HL-60/S4 treated with phorbol 12-myristate 13-acetate at 8.2 ng/mL for 4 days and 3 days (cell line): ENCODE data around the gene SAMD4A.

ENCODE experiments used
- in situ Hi-C: fragments of 300-500 bp; cut with MboI; formaldehyde crosslinking; loops from 2 replicates; pipeline ENCODE4 v1.15.0; 2022; ENCODE audit warnings: low sequenced_read_pairs

Gene SAMD4A

DNA sequence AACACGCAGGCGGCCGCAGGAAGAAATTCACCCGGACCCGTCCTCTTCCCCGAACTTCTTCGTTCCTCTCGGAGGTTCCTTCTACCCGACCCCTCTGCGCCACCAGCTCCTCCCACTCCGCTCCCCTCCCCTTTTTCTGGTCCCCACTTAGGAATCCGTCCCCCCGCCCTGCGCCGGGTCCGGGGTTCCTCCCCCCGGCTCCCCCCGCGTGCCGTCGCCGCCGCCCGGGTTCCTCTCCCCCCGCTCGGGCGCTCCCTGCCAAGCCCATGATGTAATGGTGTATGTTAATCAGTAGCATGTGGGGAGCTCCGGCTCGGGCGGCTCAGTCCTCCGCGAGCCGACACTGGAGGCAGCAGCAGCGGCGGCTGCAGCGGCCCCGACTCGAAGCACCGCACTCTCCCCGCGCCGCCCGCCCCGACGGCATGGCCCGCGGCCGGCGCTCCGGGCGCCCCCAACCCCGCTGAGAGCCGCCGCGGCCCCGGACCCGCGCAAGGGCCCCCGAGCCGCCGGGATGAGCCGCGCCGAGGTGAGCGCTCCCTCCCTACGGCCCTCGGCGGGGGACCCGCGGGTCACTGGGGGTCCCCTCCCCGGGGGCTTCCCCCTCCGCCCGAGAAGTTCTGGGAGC is 1.0 kb upstream of the SAMD4A start:
- in situ Hi-C loops = no loop called here

DNA sequence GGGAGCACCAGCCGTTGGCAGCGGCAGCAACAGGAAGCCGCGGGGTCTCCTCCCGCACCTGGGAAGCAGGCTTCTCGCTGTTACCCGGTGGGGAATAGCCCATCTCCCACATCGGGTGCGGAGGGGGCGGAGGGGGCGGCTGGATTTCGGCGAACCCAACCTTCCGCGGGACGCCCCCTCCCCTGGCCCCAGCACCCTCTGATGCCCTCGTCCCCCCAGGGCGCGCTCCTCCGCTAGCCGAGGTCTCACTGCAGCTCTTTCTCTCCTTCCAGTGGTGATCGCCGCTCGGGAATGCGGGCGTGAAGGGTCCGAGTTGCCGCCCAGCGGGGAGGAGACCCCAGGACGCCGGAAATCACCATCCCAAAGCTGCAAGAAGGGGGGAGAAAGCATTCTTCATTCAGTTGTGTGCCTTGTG is 303 bp downstream of the SAMD4A start:
- in situ Hi-C loops = no loop called here

DNA sequence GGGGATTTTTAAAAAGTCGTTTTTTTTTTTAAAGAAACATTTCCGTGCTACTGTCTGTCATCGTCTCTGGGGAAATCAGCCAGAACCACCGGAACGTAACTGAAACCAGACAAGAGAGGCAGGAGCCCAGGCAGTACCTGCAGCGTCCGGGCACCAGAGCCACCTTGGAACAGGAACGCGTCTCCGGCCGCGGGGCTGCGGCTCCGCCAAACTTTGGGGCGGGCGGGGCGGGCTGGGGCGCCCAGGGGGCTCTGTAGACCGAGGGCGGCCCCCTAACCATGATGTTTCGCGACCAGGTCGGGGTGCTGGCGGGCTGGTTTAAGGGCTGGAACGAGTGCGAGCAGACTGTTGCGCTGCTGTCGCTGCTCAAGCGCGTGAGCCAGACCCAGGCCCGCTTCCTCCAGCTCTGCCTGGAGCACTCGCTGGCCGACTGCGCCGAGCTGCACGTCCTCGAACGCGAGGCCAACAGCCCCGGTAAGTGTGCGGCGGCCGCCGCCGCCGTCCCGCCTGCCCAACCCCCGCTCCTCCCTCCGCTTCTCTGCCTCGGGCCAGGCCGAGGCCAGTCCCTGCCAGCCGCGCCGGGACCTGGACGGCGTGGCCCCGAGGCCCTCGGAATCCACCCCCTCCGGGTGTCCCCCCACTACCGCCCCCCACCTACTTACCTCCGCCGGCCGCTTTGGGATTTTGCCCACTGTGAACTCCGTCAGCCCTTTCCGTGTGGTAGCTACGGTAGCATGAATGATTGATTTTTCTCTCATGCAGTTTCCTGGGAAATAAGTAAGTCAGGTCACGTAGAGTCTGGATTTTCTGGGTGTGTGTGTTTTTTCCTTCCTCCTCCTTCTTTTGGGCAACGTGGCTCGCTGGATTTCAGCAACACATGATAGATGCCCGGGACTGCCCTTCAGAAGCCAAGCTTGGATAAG is 972 bp downstream of the SAMD4A start:
- in situ Hi-C loops = no loop called here

DNA sequence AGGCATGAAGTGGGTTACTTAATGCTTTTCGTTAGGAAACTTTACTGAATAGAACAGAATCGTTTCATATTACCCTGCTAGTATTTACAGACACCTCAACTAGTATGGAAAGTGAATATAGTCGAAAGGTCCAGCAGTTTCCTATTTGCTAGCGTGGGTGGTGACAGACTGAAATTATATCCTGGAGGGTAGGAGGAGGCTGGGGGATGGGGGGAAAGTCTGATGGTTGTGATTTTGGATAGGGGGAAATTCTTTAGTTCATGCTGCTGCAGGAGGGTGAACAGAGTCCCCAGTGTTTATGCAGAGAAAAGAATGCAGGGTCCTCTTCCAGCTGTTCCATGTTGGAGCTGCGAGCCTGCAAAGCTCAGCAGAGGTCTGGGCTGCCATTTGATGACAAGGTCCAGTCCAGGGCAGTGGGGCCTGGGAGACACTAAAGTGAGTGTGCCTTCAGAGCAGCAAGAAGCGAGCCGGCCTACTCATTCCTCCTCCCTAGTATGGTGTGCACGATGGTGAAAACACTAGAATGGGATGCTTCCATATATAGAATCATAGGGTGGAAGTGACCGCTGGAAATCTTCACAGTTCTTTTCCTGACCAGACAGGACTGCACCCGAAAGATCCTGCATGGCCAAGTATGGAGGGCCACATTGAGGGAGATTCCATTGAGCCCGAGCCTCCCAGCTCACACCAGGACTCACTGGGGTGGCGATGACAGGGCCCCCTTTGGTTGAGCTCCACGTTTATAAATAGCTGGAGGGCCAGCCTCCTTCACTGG is 2.1 kb downstream of the SAMD4A start:
- in situ Hi-C loops = no loop called here

DNA sequence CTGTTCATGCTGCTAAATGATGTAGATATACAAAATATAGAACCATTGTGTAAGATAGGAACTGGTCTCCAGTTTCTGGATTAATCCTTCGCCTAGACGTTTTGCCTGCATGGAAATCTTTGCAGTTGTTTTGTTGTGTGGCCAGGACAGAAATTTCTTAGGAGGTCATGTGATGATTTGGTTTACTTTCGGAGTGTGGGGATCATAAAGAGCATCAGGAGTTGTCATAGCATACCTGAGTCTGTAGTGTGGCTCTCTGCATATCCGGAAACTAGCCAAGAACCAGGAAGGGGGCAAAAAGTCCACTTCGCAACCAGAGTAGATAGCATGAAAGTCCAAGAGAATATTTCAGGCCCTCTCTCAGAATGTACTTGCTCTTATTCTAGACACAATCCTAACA is 3.1 kb downstream of the SAMD4A start:
- in situ Hi-C loops = loop anchor here (10.0 kb wide), 1 partner anchor 205 kb away; no protein-coding TSS in a partner anchor

DNA sequence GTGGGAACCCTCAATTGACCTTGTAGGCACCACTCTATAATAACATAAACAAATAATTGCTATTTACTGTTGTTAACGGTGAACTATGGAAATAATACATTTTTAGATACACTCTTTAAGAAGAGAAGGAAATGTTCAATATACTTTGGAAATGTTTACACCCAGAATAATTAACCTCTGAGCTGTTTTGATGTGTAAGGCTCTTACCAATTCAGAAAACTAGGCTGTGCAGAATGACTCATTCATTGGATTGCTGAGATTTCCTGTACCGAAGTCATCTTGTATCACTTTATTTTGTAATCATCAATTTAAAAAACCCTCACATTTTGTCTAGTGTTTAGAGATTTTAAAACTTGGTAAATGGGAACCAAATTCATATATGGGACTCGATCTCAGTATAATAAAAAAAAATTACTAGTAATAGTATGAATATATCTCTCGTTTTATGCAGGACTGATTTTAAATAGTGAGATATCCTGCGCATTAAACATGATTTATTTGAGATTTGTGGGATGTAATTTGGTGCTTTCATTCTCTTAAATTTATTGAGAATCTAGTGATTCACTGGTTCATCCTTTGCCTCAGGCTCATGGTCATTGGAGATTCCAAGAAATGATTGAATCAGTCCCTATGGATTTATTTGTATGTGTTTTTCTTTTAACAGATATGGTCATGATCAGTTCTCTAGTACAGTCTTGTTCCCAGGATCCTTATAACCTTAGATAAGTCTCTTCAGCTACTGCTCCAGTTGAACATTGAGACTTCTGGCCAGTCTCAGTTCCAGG is 3.9 kb downstream of the SAMD4A start:
- in situ Hi-C loops = loop anchor here (10.0 kb wide), 1 partner anchor 204 kb away; no protein-coding TSS in a partner anchor

DNA sequence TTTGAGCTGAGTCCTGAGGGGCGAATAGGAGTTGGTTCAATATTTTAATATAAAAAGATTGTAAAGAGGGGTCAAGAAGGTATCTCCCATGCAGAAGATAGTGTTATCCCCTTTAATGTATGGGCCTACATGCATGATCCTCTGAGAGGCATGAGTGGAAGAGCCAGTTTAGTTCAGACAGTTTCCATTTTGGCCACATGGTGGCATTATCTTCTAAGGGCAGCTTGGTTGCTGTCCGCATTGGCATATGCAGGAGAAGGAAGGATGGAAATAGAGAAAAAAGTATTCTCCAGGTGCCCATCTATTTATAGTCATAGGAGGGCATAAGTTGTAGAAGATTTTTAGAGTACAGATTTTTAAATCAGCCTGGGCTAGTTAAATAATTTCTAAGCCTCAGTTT is 5.4 kb downstream of the SAMD4A start:
- in situ Hi-C loops = loop anchor here (10.0 kb wide), 1 partner anchor 202 kb away; no protein-coding TSS in a partner anchor

DNA sequence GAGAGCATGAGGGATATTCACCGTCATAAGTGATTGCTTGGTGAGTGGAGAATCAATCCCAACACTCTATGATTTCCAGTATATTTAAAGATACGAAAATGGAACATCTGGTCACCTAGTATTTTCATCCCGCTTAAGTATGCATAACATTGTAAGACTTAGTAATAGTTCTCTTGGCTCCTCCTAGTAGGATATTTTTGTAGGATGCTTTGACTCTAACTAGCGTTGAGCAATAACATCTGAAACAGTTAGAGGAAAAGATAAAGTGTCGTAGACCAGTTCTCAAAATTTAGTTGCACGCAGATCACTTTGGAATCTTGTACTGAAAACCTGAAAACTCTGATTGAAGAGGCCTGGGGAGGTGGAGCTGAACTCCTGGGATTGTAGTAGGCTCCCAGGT is 7.6 kb downstream of the SAMD4A start:
- in situ Hi-C loops = loop anchor here (10.0 kb wide), 1 partner anchor 200 kb away; no protein-coding TSS in a partner anchor

DNA sequence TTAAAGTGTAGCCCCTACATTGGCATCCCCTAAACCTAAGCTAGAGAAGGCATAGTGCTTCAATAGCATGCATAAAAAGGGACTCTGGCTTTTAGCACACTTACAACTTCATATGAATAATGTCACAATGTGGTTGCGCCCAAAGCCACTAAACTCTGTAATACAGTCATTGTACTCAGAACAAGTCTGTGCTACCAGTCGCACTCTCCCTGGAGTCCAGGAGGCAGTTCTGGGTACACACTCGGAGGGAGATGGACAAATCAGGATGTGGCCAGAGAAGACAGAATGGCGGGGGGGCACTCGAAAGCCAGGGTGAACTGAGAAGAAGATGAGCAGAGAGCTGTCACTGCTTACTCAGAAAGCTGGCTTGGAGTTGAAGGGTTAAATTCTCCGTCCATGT is 10.6 kb downstream of the SAMD4A start:
- in situ Hi-C loops = loop anchor here (10.0 kb wide), 1 partner anchor 197 kb away; no protein-coding TSS in a partner anchor

DNA sequence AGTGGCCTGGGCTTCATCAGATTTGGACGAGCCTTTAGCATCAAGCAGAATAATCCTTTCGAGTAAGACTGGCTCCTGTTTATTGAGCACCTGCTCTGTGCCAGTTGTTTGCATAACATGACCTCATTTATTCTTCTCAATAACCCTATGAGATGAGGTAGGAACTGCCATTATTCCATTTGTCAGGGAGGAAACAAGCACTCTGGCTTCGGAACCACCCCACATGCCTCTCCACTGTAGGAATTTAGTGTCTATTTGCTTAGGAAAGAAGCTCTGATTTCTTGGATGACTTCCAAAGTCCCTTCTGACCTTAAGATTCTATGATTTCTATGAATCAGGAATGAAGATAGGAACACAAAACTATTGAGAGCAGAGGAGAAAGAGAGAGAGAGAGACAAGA is 11.0 kb downstream of the SAMD4A start:
- in situ Hi-C loops = loop anchor here (10.0 kb wide), 1 partner anchor 197 kb away; no protein-coding TSS in a partner anchor

DNA sequence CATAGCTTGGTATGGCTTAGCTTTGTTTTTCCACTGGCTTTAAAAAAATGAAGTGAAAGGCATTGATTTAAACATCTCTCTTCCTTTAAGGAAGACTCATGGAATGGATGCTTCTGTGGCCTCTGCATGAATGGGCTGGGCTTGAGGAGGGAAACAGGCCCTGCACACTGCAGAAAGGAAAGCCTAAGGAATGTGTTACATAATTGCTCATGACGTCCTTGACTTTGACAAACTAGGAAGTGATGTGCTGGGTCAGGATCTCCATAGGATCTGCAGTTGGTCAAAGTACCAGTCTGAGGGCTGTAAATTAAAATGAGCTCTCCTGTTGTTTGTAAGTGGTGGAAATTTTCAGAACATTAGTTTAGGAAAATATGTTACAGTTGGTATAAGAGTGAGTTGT is 12.7 kb downstream of the SAMD4A start:
- in situ Hi-C loops = loop anchor here (10.0 kb wide), 1 partner anchor 195 kb away; no protein-coding TSS in a partner anchor

DNA sequence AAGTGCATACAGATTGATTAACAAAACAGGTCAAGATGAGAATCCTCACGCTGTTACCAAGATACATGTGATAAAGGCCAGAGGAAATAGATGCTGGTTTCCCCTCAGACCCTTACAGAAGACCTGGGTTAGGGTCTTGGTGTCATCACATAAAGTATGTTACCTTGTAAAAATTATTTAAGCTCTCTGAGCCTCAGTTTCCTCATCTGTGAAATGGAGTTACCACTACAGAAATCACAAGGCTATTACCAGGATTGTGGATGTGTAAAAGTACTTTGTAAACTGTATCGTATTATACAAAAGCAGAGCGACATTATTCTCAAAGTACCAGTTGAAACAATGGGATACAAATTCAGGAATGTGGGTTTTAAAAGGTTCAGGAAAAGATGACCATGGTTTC is 14.0 kb downstream of the SAMD4A start:
- in situ Hi-C loops = no loop called here

DNA sequence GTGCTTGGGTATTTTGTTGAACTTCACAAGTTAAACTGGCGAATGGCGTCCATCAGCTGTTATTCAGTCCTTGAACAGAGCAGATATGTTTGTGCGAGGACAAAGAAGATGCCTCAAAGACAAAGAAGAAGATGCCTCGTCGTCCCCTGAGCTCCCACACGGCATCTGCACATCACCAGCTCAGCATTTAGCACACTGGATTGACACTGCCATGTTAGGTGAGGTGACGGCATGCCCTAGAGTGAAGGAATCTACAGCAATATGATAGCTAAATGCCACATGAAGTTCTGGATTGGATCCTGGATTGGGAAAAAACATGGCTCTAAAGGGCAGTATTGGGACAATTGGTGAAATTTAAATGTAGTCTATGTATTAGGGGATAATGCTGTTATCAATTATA is 15.4 kb downstream of the SAMD4A start:
- in situ Hi-C loops = no loop called here

DNA sequence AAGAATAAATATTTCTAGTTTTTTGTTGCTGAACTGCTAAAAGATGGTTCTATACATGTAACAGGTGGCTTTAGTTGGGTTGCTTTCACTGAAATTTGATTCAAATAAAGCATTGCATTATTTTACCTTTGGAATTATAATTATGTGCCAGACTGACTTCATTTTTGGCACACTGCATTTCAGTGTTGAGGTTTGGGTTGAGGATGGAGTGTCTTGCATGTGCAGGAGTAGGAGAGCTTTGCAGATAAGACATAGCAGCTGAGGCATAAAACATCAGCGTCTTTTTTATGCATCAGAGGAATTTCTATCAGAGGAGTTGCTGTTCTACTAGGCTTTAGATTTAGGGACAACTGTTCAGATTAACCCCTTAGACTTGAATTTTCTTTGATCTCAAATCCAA is 17.2 kb downstream of the SAMD4A start:
- in situ Hi-C loops = no loop called here

DNA sequence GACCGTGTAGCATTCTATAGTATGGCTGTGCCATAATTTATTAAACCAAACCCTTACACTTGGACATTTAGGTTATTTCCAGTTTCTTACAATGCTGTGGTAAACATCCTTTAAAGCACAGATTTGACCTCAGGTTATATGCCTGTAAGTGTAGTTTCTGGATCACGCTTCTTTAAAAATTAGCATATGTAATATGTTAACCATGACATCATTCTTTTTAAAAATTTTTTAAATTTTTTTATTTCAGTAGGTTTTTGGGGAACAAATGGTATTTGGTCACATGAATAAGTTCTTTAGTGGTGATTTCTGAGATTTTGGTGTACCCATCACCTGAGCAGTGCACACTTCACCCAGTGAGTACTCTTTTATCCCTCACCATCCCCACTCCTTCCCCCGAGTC is 18.3 kb downstream of the SAMD4A start:
- in situ Hi-C loops = no loop called here

DNA sequence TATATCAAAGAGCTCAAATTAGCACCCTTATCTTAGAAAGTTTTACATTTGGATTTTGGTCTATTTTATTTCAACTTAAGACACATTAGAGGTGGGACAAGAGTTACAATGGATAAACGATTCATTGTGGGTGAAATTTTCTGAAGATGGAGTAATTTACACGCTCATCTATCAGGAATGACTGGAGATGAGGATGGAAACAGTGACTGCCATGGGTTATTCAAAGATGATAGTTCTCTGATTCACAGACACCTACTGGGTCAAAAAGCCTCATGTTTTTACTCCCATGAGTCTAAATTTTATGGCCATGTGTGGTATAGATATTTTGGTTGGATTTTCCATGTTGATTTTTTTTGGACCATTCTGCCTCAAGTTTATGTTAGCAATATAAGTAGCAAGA is 22.1 kb downstream of the SAMD4A start:
- in situ Hi-C loops = no loop called here

DNA sequence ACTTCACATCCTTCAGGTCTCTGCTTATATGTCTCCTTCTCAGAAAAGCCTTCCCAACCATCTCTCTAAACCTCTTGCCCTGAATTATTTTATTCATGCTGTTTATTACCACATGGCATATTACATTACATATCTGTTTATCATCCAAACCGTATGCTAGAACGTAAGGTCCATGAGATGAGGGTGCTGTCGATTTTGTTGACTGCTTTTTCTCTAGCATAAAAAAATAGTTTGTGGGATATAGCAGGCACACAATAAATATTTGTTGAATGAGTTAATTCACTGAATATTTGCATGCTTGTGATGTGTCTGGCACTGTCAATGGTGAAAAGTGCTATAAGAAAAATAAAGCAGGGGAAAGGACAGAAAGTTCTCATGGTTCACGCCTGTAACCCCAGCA is 22.9 kb downstream of the SAMD4A start:
- in situ Hi-C loops = no loop called here

DNA sequence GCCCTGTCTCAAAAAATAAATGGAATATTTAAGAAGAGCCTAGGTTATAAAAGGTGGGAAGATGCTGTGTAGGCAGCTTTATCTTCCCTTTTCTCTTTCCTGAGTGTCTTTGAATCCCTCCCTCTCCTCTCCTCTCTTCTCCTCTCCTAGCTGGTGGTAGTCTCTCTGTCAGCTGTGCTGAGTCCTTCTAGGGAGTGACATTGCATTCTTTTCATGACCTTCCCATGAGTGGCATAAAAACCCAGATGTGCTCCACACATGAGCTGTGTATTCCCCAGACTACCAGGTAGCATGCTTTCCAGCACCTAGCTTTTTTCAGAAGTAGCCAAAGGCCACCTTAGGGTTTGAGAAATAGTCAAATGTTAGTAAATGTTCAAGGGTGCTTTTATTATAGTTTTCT is 23.6 kb downstream of the SAMD4A start:
- in situ Hi-C loops = no loop called here

DNA sequence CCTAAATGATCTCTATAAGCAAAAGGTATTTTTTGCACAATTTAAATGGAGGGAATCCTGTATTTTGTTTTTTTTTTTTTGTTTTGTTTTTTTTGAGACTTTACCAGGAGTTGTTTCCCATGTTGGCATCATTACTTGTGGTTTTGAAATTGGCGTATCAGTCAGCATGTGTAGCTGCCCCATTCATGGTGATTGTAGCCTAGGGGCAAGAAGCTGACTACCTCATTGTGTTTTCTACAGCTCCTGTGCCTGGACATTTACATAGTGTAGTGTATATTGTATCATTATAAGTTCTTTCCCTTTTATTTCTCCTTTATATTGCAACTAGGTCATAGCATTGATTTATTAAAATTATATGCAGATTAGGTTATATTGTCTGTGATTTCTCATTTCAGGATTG is 24.5 kb downstream of the SAMD4A start:
- in situ Hi-C loops = no loop called here

DNA sequence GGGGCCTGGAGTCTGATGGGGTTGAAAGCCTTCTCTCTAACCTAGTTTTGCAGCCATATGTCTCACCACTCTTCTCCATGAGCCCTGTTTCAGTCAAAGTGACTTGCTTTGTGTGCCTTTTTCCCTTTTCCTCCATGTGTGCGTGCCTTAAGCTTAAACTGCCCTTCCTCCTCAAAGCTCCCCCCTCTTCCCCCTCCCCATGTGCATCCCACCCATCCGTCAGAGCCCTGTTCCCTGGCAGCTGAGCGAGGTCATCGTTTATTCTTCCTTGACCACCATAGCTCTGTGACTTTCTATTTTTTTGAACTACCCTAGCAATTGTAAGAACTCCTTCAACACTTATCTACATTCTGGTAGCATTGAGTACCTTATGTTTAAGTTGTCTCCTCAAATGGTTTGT is 24.9 kb downstream of the SAMD4A start:
- in situ Hi-C loops = no loop called here
